A549 (cell line): ENCODE measurements around the gene ZFPL1.

Experiments used
- CTCF ChIP-seq: fragments of >200 bp; sonication (Bioruptor Twin); formaldehyde crosslinking; IDR thresholded peaks from 3 replicates; pipeline ENCODE4 v1.5.1; 2016
- ESRRA ChIP-seq: fragments of 150-350 bp; IDR thresholded peaks from 2 replicates; pipeline ENCODE4 v1.6.1; 2014; ENCODE audit warnings: mild to moderate bottlenecking, low read length, borderline replicate concordance
- HEYL ChIP-seq: fragments of 250-450 bp; sonication (Bioruptor Pico); IDR thresholded peaks from 2 replicates; pipeline ENCODE4 v1.8.0; 2021; ENCODE audit warnings: mild to moderate bottlenecking, moderate library complexity
- POLR2A ChIP-seq: IDR thresholded peaks from 2 replicates; pipeline ENCODE4 v1.6.1; 2012; ENCODE audit warnings: mild to moderate bottlenecking, low read length
- RAD21 ChIP-seq, 2 experiments: fragments of >200 bp in 1 of 2; sonication (Bioruptor Twin) in 1 of 2; formaldehyde crosslinking in 1 of 2; IDR thresholded peaks in 1 of 2; conservative IDR thresholded peaks in 1 of 2; 2 replicates in 1 of 2; 3 replicates in 1 of 2; pipeline ENCODE4 v1.6.1; 2012 to 2018; ENCODE audit warnings: inconsistent platforms in 1 of 2
- SREBF2 ChIP-seq: fragments of 450-650 bp; IDR thresholded peaks from 2 replicates; pipeline ENCODE4 v1.6.1; 2014; ENCODE audit warnings: mild to moderate bottlenecking, moderate library complexity
- TF ChIP-seq, protein P1 (sequence below): IDR thresholded peaks from 2 replicates; pipeline ENCODE4 v1.6.1; 2012
- TF ChIP-seq, protein P2 (sequence below): fragments of 200-600 bp; sonication (generic); IDR thresholded peaks from 2 replicates; pipeline ENCODE4 v1.6.1; 2016; ENCODE audit warnings: antibody characterized with exemption, mild to moderate bottlenecking, moderate library complexity
- TF ChIP-seq, protein P3 (sequence below): fragments of 450-650 bp; IDR thresholded peaks from 2 replicates; pipeline ENCODE4 v1.6.1; 2014; ENCODE audit warnings: antibody characterized with exemption

DNA sequence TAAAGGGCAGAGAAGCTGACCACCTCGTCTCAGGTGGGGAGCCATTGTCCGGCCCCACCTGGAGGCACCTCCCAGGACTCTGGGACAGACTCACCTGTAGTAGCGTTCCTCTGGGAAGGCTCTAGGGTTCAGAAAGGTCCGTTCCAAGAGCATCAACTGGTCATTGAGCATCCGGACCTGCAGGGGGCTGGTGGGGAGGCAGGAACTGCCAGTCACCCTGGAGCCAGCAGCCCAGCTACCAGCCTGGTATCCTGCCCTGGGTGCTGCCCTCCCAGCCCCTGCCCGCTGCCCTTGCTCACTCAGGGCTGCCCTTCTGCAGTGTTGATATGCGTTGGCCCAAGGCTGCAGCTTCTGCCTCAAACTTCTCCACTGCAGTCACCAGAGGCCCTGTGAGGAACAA, 38.3 kb upstream of the ZFPL1 start:
- TF ChIP-seq CTCF (no peak), HEYL (CRISPR knock-in tag) (no peak), RAD21 (conservative IDR thresholded peaks at IDR 0.05 in 1 of 2, IDR thresholded peaks at IDR 0.05 in 1 of 2) (no peak), POLR2A (no peak), ESRRA (no peak), SREBF2 (no peak)
- TF ChIP-seq, protein P1, sequence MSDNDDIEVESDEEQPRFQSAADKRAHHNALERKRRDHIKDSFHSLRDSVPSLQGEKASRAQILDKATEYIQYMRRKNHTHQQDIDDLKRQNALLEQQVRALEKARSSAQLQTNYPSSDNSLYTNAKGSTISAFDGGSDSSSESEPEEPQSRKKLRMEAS, result no peak
- TF ChIP-seq, protein P2, sequence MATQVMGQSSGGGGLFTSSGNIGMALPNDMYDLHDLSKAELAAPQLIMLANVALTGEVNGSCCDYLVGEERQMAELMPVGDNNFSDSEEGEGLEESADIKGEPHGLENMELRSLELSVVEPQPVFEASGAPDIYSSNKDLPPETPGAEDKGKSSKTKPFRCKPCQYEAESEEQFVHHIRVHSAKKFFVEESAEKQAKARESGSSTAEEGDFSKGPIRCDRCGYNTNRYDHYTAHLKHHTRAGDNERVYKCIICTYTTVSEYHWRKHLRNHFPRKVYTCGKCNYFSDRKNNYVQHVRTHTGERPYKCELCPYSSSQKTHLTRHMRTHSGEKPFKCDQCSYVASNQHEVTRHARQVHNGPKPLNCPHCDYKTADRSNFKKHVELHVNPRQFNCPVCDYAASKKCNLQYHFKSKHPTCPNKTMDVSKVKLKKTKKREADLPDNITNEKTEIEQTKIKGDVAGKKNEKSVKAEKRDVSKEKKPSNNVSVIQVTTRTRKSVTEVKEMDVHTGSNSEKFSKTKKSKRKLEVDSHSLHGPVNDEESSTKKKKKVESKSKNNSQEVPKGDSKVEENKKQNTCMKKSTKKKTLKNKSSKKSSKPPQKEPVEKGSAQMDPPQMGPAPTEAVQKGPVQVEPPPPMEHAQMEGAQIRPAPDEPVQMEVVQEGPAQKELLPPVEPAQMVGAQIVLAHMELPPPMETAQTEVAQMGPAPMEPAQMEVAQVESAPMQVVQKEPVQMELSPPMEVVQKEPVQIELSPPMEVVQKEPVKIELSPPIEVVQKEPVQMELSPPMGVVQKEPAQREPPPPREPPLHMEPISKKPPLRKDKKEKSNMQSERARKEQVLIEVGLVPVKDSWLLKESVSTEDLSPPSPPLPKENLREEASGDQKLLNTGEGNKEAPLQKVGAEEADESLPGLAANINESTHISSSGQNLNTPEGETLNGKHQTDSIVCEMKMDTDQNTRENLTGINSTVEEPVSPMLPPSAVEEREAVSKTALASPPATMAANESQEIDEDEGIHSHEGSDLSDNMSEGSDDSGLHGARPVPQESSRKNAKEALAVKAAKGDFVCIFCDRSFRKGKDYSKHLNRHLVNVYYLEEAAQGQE, result no peak
- TF ChIP-seq, protein P3, sequence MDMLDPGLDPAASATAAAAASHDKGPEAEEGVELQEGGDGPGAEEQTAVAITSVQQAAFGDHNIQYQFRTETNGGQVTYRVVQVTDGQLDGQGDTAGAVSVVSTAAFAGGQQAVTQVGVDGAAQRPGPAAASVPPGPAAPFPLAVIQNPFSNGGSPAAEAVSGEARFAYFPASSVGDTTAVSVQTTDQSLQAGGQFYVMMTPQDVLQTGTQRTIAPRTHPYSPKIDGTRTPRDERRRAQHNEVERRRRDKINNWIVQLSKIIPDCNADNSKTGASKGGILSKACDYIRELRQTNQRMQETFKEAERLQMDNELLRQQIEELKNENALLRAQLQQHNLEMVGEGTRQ, result no peak
